Left ventricle myocardium inferior (tissue), 1 donor: ENCODE results near the gene PLEKHA6. TPM values are rescaled to one million over a fixed set of nuclear protein-coding genes. Genes with fewer than 3 reads are reported as not detected.

Experiments used
- DNase-seq: peaks from one replicate; pipeline ENCODE4 v3.0.0-alpha.2; 2020
- H3K27ac ChIP-seq: fragments of 200-600 bp; replicated peaks from 2 replicates; pipeline ENCODE4 v1.8.0; 2021
- H3K27me3 ChIP-seq: fragments of 200-600 bp; 2 replicates; pipeline ENCODE4 v1.8.0; 2021; ENCODE audit warnings: low read depth
- H3K36me3 ChIP-seq: fragments of 200-600 bp; 2 replicates; pipeline ENCODE4 v1.8.0; 2021
- H3K4me1 ChIP-seq: fragments of 200-600 bp; 2 replicates; pipeline ENCODE4 v1.8.0; 2021
- H3K4me3 ChIP-seq: fragments of 200-600 bp; 2 replicates; pipeline ENCODE4 v1.8.0; 2021; ENCODE audit warnings: mild to moderate bottlenecking, moderate library complexity
- H3K9me3 ChIP-seq: fragments of 200-600 bp; replicated peaks from 2 replicates; pipeline ENCODE4 v1.8.0; 2021
- CTCF ChIP-seq: fragments of 200-600 bp; IDR thresholded peaks from 2 replicates; pipeline ENCODE4 v1.8.0; 2021; ENCODE audit warnings: antibody characterized with exemption, mild to moderate bottlenecking, borderline replicate concordance
- intact Hi-C: fragments of 100-400 bp; cut with micrococcal nuclease; formaldehyde crosslinking; loops from one replicate; pipeline ENCODE4 v1.11.0; 2022
- total RNA-seq: library from RNA; stranded (reverse); fragmentation: NEBNext Ultra II Directional; extraction: Animal tissue kit (Norgen Biotek cat#: 25700); gene quantifications from one replicate; pipeline ENCODE4 v1.2.1, GENCODE V29; 2021
- donor health status: DM: no; HTN: yes; CAD: no; lungs with severe emphysema.

PLEKHA6 gene
- total RNA-seq, 1 donor from 2014 or later: 28.8 TPM

GRCh38 chr1:204219971-204220616 lies 139.6 kb downstream of the PLEKHA6 start:
- Histone ChIP-seq H3K4me3 (no peak overlapping the region), H3K27ac (no peak overlapping the region), H3K36me3 (peaks cover 13% of the 10 kb centered on the region), H3K9me3 (no peaks in the 10 kb centered on the region), H3K27me3 (no peaks in the 10 kb centered on the region), H3K4me1 (no peaks in the 10 kb centered on the region)
- no peak for DNase-seq
- no peak for TF ChIP-seq CTCF
- intact Hi-C loops: no loop called here

DNA sequence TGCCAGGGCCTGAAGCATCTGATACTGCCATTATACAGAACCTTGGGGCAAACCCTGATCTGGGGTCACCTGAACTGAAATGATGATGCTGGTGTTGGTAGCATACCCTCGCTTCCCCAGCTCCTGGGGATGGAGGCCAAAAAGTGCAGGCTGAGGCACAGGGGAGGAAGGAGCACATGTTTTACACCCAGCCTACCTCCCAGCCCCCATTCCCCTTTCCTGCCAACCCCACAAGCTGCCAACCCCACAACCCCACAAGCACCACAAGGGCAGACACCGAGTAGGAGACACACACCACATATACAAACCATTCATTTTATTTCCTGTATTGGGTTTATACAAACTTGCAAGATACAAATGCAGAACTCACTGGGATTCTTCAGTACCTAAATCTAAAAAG lies 141.2 kb downstream of the PLEKHA6 start:
- no peak for TF ChIP-seq CTCF
- H3K36me3 ChIP-seq: peaks cover 10% of the 10 kb centered on the region
- intact Hi-C loops: no loop called here
- no peak overlapping the region for H3K4me3 ChIP-seq
- H3K27me3 ChIP-seq: peaks cover 3% of the 10 kb centered on the region
- peaks cover 10% of the 10 kb centered on the region for H3K4me1 ChIP-seq
- no peak for DNase-seq
- no peak overlapping the region for H3K27ac ChIP-seq
- H3K9me3 ChIP-seq: no peaks in the 10 kb centered on the region

DNA sequence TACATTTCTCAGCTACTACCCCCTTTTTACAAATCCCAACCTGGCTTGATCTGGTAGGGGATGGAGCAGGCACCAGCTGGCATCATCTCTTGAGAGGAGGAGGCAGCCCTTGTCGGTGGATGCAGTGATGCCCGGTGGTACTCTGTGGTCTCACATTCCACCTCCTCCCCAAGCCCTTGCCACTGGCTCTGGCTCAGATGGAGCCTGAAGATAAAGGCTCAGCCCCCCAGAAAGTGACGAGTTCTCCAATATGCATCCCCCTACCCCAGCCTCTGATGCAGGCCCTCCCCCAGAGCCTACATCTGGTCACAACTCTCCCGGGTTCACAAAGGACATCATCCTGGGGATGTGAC lies 142.1 kb downstream of the PLEKHA6 start:
- DNase-seq: no peak
- H3K4me1 ChIP-seq: peaks cover 10% of the 10 kb centered on the region
- intact Hi-C loops: no loop called here
- H3K4me3 ChIP-seq: no peak overlapping the region
- H3K27ac ChIP-seq: no peak overlapping the region
- peaks cover 6% of the 10 kb centered on the region for H3K36me3 ChIP-seq
- peaks cover 12% of the 10 kb centered on the region for H3K27me3 ChIP-seq
- H3K9me3 ChIP-seq: no peaks in the 10 kb centered on the region
- TF ChIP-seq CTCF: no peak

- Histone ChIP-seq H3K27ac (no peak overlapping the region), H3K9me3 (no peaks in the 10 kb centered on the region), H3K36me3 (peaks cover under 1% of the 10 kb centered on the region), H3K4me3 (no peak overlapping the region), H3K27me3 (peaks cover 18% of the 10 kb centered on the region), H3K4me1 (peaks cover 10% of the 10 kb centered on the region)
- DNase-seq: no peak
- TF ChIP-seq CTCF: no peak
- intact Hi-C loops: no loop called here
Measured at GRCh38 chr1:204216880-204217647, 142.7 kb downstream of the PLEKHA6 start.

- H3K27ac ChIP-seq: no peak overlapping the region
- TF ChIP-seq CTCF: no peak
- H3K27me3 ChIP-seq: peaks cover 20% of the 10 kb centered on the region
- intact Hi-C loops: no loop called here
- peaks cover 10% of the 10 kb centered on the region for H3K4me1 ChIP-seq
- H3K9me3 ChIP-seq: no peaks in the 10 kb centered on the region
- DNase-seq: no peak
- no peak overlapping the region for H3K4me3 ChIP-seq
- no peaks in the 10 kb centered on the region for H3K36me3 ChIP-seq
Measured at GRCh38 chr1:204216236-204216635, 143.5 kb downstream of the PLEKHA6 start.
